Panc1 (cell line): ENCODE measurements around the gene APOL2. TPM values are rescaled to one million over a fixed set of nuclear protein-coding genes. Genes with fewer than 3 reads are reported as not detected.

ENCODE experiments used
- ATAC-seq: fragments of 200-7000 bp; cut with Tn5 transposase; 2 replicates; pipeline ENCODE4 v1.9.1; 2020; ENCODE audit warnings: mild to moderate bottlenecking, moderate library complexity
- BruUV-seq: library from RNA; stranded (reverse); fragments of 400-500 nt; replicated peaks from 2 replicates; lab custom pipeline; 2021; lab: Mats Ljungman, UMichigan
- CTCF ChIA-PET: fragments of 300-600 bp; sonication (Branson Sonifier 250); formaldehyde crosslinking; loops from one replicate; lab custom pipeline; 2022; ENCODE audit warnings: antibody characterized with exemption; lab: Charles Lee
- POLR2A ChIA-PET: fragments of 300-600 bp; sonication (Branson Sonifier 250); formaldehyde crosslinking; loops from one replicate; lab custom pipeline; 2022; ENCODE audit warnings: antibody characterized with exemption; lab: Charles Lee
- DNase-seq: peaks from one replicate; pipeline ENCODE4 v3.0.0-alpha.2; 2010; ENCODE audit warnings: low read depth, low spot score
- H3K27ac ChIP-seq: 2 replicates; pipeline ENCODE4 v1.5.1; 2011; ENCODE audit warnings: mild to moderate bottlenecking, low read length, inconsistent platforms
- H3K27me3 ChIP-seq: fragments of 200-500 bp; sonication (Bioruptor generic); 2 replicates; pipeline ENCODE4 v1.6.0; 2014; ENCODE audit warnings: low read length, inconsistent platforms; ENCODE audit not compliant: control insufficient read depth, insufficient read depth
- H3K36me3 ChIP-seq: fragments of 200-500 bp; sonication (Bioruptor generic); 2 replicates; pipeline ENCODE4 v1.5.1; 2014; ENCODE audit warnings: inconsistent platforms, mild to moderate bottlenecking, low read length, moderate library complexity; ENCODE audit not compliant: control insufficient read depth, insufficient read depth
- H3K4me1 ChIP-seq: 2 replicates; pipeline ENCODE4 v1.5.1; 2011; ENCODE audit warnings: inconsistent platforms, mild to moderate bottlenecking, low read length, moderate library complexity; ENCODE audit not compliant: control insufficient read depth, insufficient read depth
- H3K4me3 ChIP-seq, 2 experiments: 2 replicates each; pipeline ENCODE4 v1.5.1; 2011 to 2012; ENCODE audit warnings: low read depth in 2 of 2, low read length in 2 of 2, mild to moderate bottlenecking in 2 of 2, inconsistent platforms in 1 of 2, moderate library complexity in 1 of 2
- H3K9me3 ChIP-seq: fragments of 200-500 bp; sonication (Bioruptor generic); 2 replicates; pipeline ENCODE4 v1.5.1; 2014; ENCODE audit warnings: low read depth, mild to moderate bottlenecking, inconsistent platforms, low read length, moderate library complexity; ENCODE audit not compliant: control insufficient read depth, insufficient read depth
- POLR2AphosphoS5 ChIP-seq: IDR thresholded peaks from 2 replicates; pipeline ENCODE4 v1.6.1; 2012; ENCODE audit warnings: mild to moderate bottlenecking, low read depth, low read length, moderate library complexity
- SIN3A ChIP-seq: IDR thresholded peaks from 2 replicates; pipeline ENCODE4 v1.6.1; 2012; ENCODE audit warnings: low read depth, mild to moderate bottlenecking, low read length, moderate library complexity, borderline replicate concordance; ENCODE audit not compliant: insufficient read depth
- TCF7L2 ChIP-seq: IDR thresholded peaks from 2 replicates; pipeline ENCODE4 v1.6.1; 2011; ENCODE audit warnings: mild to moderate bottlenecking, low read depth, low read length, inconsistent platforms
- in situ Hi-C: cut with HindIII; loops from 2 replicates; pipeline ENCODE4 v1.10.0; 2016; ENCODE audit warnings: low sequenced_read_pairs, low pct_unique_long_range_greater_than_20kb
- intact Hi-C: fragments of 100-400 bp; cut with micrococcal nuclease; formaldehyde crosslinking; loops from one replicate; pipeline ENCODE4 v1.10.0; 2022; ENCODE audit not compliant: unreplicated experiment
- total RNA-seq: library from RNA; stranded (reverse); gene quantifications from one replicate; pipeline ENCODE4 v1.2.1, GENCODE V29; 2021; ENCODE audit not compliant: unreplicated experiment
- TF ChIP-seq, protein P1 (sequence below): fragments of 450-650 bp; IDR thresholded peaks from 2 replicates; pipeline ENCODE4 v1.5.1; 2017; ENCODE audit warnings: mild to moderate bottlenecking
- TF ChIP-seq, protein P2 (sequence below), 2 experiments: IDR thresholded peaks; 2 replicates each; pipeline ENCODE4 v1.6.1; 2011 to 2012; ENCODE audit warnings: low read depth in 2 of 2, control low read depth in 1 of 2, low read length in 1 of 2, mild to moderate bottlenecking in 1 of 2, moderate library complexity in 1 of 2; ENCODE audit not compliant: insufficient read depth in 1 of 2

APOL2 gene
- total RNA-seq, 1 experiment from 2014 or later = 34.4 TPM

DNA sequence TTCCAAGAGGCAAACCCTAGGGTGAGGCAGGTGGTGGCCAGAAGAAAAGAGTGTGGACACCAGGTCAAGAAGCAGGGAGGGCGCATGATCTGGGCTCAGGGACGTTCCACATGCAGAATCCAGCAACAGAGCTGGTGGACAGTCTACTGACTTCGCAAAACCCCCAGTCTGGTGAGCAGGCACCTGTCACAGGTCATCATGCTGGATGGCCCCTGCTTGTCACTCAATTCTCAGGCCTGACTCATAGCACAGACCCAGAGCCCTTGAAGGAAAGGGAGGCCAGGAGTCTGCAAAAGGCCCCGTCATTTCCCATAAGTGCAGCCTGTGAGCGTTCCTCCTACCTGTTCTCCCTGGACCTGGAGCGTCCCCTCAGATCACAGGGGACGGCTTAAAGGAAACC is 55.9 kb downstream of the APOL2 start:
- no TSS peak for BruUV-seq
- no peak for DNase-seq
- no peaks in the 10 kb centered on the region for H3K9me3 ChIP-seq
- no peaks in the 10 kb centered on the region for H3K4me1 ChIP-seq
- ChIA-PET CTCF (no interaction called here), POLR2A (no interaction called here)
- ATAC-seq = no peak
- no peak overlapping the region for H3K27ac ChIP-seq
- TF ChIP-seq POLR2AphosphoS5 = no peak
- TF ChIP-seq, protein P1, sequence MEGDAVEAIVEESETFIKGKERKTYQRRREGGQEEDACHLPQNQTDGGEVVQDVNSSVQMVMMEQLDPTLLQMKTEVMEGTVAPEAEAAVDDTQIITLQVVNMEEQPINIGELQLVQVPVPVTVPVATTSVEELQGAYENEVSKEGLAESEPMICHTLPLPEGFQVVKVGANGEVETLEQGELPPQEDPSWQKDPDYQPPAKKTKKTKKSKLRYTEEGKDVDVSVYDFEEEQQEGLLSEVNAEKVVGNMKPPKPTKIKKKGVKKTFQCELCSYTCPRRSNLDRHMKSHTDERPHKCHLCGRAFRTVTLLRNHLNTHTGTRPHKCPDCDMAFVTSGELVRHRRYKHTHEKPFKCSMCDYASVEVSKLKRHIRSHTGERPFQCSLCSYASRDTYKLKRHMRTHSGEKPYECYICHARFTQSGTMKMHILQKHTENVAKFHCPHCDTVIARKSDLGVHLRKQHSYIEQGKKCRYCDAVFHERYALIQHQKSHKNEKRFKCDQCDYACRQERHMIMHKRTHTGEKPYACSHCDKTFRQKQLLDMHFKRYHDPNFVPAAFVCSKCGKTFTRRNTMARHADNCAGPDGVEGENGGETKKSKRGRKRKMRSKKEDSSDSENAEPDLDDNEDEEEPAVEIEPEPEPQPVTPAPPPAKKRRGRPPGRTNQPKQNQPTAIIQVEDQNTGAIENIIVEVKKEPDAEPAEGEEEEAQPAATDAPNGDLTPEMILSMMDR = no peak
- TF ChIP-seq SIN3A = no peak
- TF ChIP-seq, protein P2, sequence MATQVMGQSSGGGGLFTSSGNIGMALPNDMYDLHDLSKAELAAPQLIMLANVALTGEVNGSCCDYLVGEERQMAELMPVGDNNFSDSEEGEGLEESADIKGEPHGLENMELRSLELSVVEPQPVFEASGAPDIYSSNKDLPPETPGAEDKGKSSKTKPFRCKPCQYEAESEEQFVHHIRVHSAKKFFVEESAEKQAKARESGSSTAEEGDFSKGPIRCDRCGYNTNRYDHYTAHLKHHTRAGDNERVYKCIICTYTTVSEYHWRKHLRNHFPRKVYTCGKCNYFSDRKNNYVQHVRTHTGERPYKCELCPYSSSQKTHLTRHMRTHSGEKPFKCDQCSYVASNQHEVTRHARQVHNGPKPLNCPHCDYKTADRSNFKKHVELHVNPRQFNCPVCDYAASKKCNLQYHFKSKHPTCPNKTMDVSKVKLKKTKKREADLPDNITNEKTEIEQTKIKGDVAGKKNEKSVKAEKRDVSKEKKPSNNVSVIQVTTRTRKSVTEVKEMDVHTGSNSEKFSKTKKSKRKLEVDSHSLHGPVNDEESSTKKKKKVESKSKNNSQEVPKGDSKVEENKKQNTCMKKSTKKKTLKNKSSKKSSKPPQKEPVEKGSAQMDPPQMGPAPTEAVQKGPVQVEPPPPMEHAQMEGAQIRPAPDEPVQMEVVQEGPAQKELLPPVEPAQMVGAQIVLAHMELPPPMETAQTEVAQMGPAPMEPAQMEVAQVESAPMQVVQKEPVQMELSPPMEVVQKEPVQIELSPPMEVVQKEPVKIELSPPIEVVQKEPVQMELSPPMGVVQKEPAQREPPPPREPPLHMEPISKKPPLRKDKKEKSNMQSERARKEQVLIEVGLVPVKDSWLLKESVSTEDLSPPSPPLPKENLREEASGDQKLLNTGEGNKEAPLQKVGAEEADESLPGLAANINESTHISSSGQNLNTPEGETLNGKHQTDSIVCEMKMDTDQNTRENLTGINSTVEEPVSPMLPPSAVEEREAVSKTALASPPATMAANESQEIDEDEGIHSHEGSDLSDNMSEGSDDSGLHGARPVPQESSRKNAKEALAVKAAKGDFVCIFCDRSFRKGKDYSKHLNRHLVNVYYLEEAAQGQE (IDR thresholded peaks at IDR 0.05; ENCODE audit: insufficient read depth in 1 of 2, low read depth in 2 of 2, low read length in 1 of 2) = no peak
- no peak for TF ChIP-seq TCF7L2
- no peaks in the 10 kb centered on the region for H3K36me3 ChIP-seq
- intact Hi-C loops = no loop called here
- no peak overlapping the region for H3K4me3 ChIP-seq
- in situ Hi-C loops = no loop called here
- no peaks in the 10 kb centered on the region for H3K27me3 ChIP-seq

GRCh38 chr22:36182857-36183256 is 56.5 kb downstream of the APOL2 start:
- Histone ChIP-seq H3K4me3 (no peak overlapping the region), H3K4me1 (no peaks in the 10 kb centered on the region), H3K27me3 (no peaks in the 10 kb centered on the region), H3K36me3 (no peaks in the 10 kb centered on the region), H3K27ac (no peak overlapping the region), H3K9me3 (no peaks in the 10 kb centered on the region)
- POLR2A ChIA-PET = no interaction called here
- CTCF ChIA-PET = no interaction called here
- DNase-seq (no peak), ATAC-seq (no peak)
- in situ Hi-C loops = no loop called here
- TF ChIP-seq, protein P1 = no peak
- TF ChIP-seq POLR2AphosphoS5 (no peak), SIN3A (no peak), TCF7L2 (no peak)
- TF ChIP-seq, protein P2 (IDR thresholded peaks at IDR 0.05; ENCODE audit: insufficient read depth in 1 of 2, low read depth in 2 of 2, low read length in 1 of 2) = no peak
- no TSS peak for BruUV-seq
- intact Hi-C loops = no loop called here
